NOMO-1 (cell line): ENCODE results near the gene ACER3.

Source experiments
- DNase-seq, 2 experiments: peaks; one replicate each; lab custom pipeline; 2025; ENCODE audit not compliant: unreplicated experiment in 2 of 2; lab: John Stamatoyannopoulos, UW

The ACER3 gene

GRCh38 chr11:77071077-77071476, 210.4 kb downstream of the ACER3 start:
- no peak for DNase-seq

- peak; percentile 52 to 65 for DNase-seq
Measured at GRCh38 chr11:77071671-77072605, 211.2 kb downstream of the ACER3 start.

GRCh38 chr11:77072851-77073327, 212.2 kb downstream of the ACER3 start:
- no peak for DNase-seq

- DNase-seq, result no peak
Measured at GRCh38 chr11:77073328-77074001, 212.7 kb downstream of the ACER3 start.

- no peak for DNase-seq
Measured at GRCh38 chr11:77074205-77074604, 213.5 kb downstream of the ACER3 start.

- no peak for DNase-seq
Measured at GRCh38 chr11:77074626-77075221, 214.0 kb downstream of the ACER3 start.

GRCh38 chr11:77075425-77075905, 214.7 kb downstream of the ACER3 start:
- no peak for DNase-seq
